MM.1S (cell line): ENCODE data around the gene XRCC4.

Experiments used
- CTCF ChIP-seq: fragments of 300-600 bp; sonication (generic); IDR thresholded peaks from 2 replicates; pipeline ENCODE4 v1.5.1; 2016; ENCODE audit warnings: antibody characterized with exemption, low read length, mixed read lengths
- EZH2 ChIP-seq: fragments of 300-600 bp; sonication (generic); optimal IDR thresholded peaks from 2 replicates; pipeline ENCODE3; 2017; ENCODE audit warnings: low read depth, mild to moderate bottlenecking, antibody characterized with exemption, low read length, mixed read lengths
- EZH2phosphoT487 ChIP-seq: fragments of 300-600 bp; sonication (generic); IDR thresholded peaks from 2 replicates; pipeline ENCODE4 v1.6.1; 2018; ENCODE audit warnings: antibody characterized with exemption, low read length

- no peak for TF ChIP-seq CTCF
- TF ChIP-seq EZH2 = no peak
- no peak for TF ChIP-seq EZH2phosphoT487
These were observed 21.7 kb downstream of the XRCC4 start for GRCh38 chr5:83099001-83099400.
